Ovary (tissue), 9 donors: ENCODE results near the gene NPM1. TPM values are rescaled to one million over a fixed set of nuclear protein-coding genes. Genes with fewer than 3 reads are reported as not detected.

Experiments
- DNase-seq, 5 donors: peaks; one replicate each; pipeline ENCODE4 v3.0.0-alpha.2; 2019 to 2020
- H3K27ac ChIP-seq, 2 donors: fragments of 200-600 bp; one replicate each; pipeline versions ENCODE4 v1.5.1 to v1.8.0; 2019 to 2022
- H3K27me3 ChIP-seq: fragments of 200-600 bp; one replicate; pipeline ENCODE4 v1.8.0; 2022
- H3K36me3 ChIP-seq: fragments of 200-600 bp; sonication (generic); one replicate; pipeline ENCODE4 v1.5.1; 2019
- H3K4me1 ChIP-seq: one replicate; pipeline ENCODE4 v1.8.1; 2013; ENCODE audit warnings: mild to moderate bottlenecking, moderate library complexity; ENCODE audit not compliant: insufficient read depth
- H3K4me3 ChIP-seq: fragments of 200-600 bp; sonication (generic); one replicate; pipeline ENCODE4 v1.5.1; 2017
- H3K9me3 ChIP-seq, 2 donors: fragments of 200-600 bp in 1 of 2; sonication (generic) in 1 of 2; one replicate each; pipeline versions ENCODE4 v1.5.1 to v1.8.1; 2013 to 2019; ENCODE audit warnings: mild to moderate bottlenecking in 1 of 2, moderate library complexity in 1 of 2
- CTCF ChIP-seq, 3 donors: fragments of 450-650 bp in 2 of 3; fragments of 200-600 bp in 1 of 3; IDR thresholded peaks; one replicate each; pipeline versions ENCODE4 v1.5.1 to v1.8.0; 2016 to 2022; ENCODE audit warnings: antibody characterized with exemption in 3 of 3, mild to moderate bottlenecking in 1 of 3
- EP300 ChIP-seq: sonication (generic); formaldehyde crosslinking; IDR thresholded peaks from one replicate; pipeline ENCODE4 v1.6.1; 2017; ENCODE audit warnings: antibody characterized with exemption
- POLR2A ChIP-seq: fragments of 450-650 bp; IDR thresholded peaks from one replicate; pipeline ENCODE4 v1.6.1; 2017; ENCODE audit warnings: antibody characterized with exemption, mild to moderate bottlenecking, moderate library complexity
- WGBS, 3 donors: extraction: QIAGEN DNeasy Blood & Tissue Kit in 1 of 3; methylation state at CpG; one replicate each; pipeline versions ENCODE4 v1.1.5 to v1.1.7; 2013 to 2017; 5-methylcytosine and 5-hydroxymethylcytosine counted together
- intact Hi-C, 4 donors: fragments of 100-400 bp; cut with DNase I; formaldehyde crosslinking; loops; one replicate each; pipeline versions ENCODE4 v1.11.0 to v1.15.1; 2022 to 2023
- polyA plus RNA-seq, 2 donors: library from polyadenylated mRNA; stranded (reverse); fragments of 200-250 nt in 1 of 2; fragments of 350-450 nt in 1 of 2; fragmentation: Illumina TruSeq in 1 of 2; extraction: RNeasy Lipid Tissue Mini Kit (QIAGEN cat#74804) in 1 of 2; gene quantifications; one replicate each; pipeline ENCODE4 v1.2.3, GENCODE V29; 2013 to 2014
- total RNA-seq, 7 donors: library from RNA; depleted of rRNA in 2 of 7; stranded (reverse); fragments of >200 nt in 2 of 7; fragmentation: NEBNext Ultra II Directional in 3 of 7; extraction: Animal tissue kit (Norgen Biotek cat#: 25700) in 3 of 7; gene quantifications; one replicate each; pipeline versions ENCODE4 v1.1.0 to v1.2.4, GENCODE V29; 2016 to 2023
- donor health status: DM: no; HTN: no; CAD: no; lungs with moderate emphysema.
- donor health status: DM: no; HTN: no; CAD: no.
- donor health status: Bipolar disorder and iron deficiency.
- donor health status: DM: yes; HTN: yes; CAD: no.
- donor health status: DM: no; HTN: no; CAD: no.
- donor health status: DM: yes; HTN: yes; CAD: no.

The NPM1 gene
- total and polyA plus RNA-seq, 9 donors = 1,123 to 3,932 (median 1,741) TPM

- DNase-seq = no peak
- WGBS, 3 donors = 58 to 63% (median 63%) methylated on average over 6 of the region's 6 CpGs
Observed at GRCh38 chr5:171433352-171433698, 45.7 kb downstream of the NPM1 start.

GRCh38 chr5:171433982-171434676 is 46.5 kb downstream of the NPM1 start:
- WGBS, 3 donors = 93 to 98% (median 94%) methylated on average over 5 of the region's 5 CpGs
- H3K36me3 ChIP-seq = no peaks in the 10 kb centered on the region
- H3K9me3 ChIP-seq = no peaks in the 10 kb centered on the region
- no peak for DNase-seq
- TF ChIP-seq EP300 (no peak), POLR2A (no peak), CTCF (IDR thresholded peaks at IDR 0.05) (no peak)
- intact Hi-C loops = no loop called here
- no peak overlapping the region for H3K27ac ChIP-seq
- no peak overlapping the region for H3K4me3 ChIP-seq
- H3K27me3 ChIP-seq = no peaks in the 10 kb centered on the region
- H3K4me1 ChIP-seq = no peaks in the 10 kb centered on the region

More at GRCh38 chr5:171433352-171433698, 45.7 kb downstream of the NPM1 start:
- intact Hi-C loops = no loop called here
- TF ChIP-seq EP300 = no peak
- no peak for TF ChIP-seq CTCF (IDR thresholded peaks at IDR 0.05)
- no peak for TF ChIP-seq POLR2A
- H3K9me3 ChIP-seq = no peaks in the 10 kb centered on the region
- H3K27ac ChIP-seq = no peak overlapping the region
- no peak overlapping the region for H3K4me3 ChIP-seq
- H3K36me3 ChIP-seq = no peaks in the 10 kb centered on the region
- H3K27me3 ChIP-seq = no peaks in the 10 kb centered on the region
- no peaks in the 10 kb centered on the region for H3K4me1 ChIP-seq

- TF ChIP-seq EP300 (no peak), POLR2A (no peak), CTCF (IDR thresholded peaks at IDR 0.05) (no peak)
- no peaks in the 10 kb centered on the region for H3K36me3 ChIP-seq
- 92 to 95% (median 93%) methylated on average over 4 of the region's 4 CpGs for WGBS, 3 donors
- intact Hi-C loops = no loop called here
- H3K9me3 ChIP-seq = no peaks in the 10 kb centered on the region
- no peak overlapping the region for H3K27ac ChIP-seq
- DNase-seq = no peak
- H3K27me3 ChIP-seq = no peaks in the 10 kb centered on the region
- H3K4me1 ChIP-seq = no peaks in the 10 kb centered on the region
- no peak overlapping the region for H3K4me3 ChIP-seq
Observed at GRCh38 chr5:171434874-171435273, 47.2 kb downstream of the NPM1 start.

GRCh38 chr5:171435908-171436307 is 48.3 kb downstream of the NPM1 start:
- no peak for DNase-seq
- TF ChIP-seq EP300 (no peak), CTCF (IDR thresholded peaks at IDR 0.05) (no peak), POLR2A (no peak)
- no peak overlapping the region for H3K27ac ChIP-seq
- no peaks in the 10 kb centered on the region for H3K4me1 ChIP-seq
- no peaks in the 10 kb centered on the region for H3K27me3 ChIP-seq
- no peak overlapping the region for H3K4me3 ChIP-seq
- 93 to 94% (median 93%) methylated on average over 20 of the region's 20 CpGs for WGBS, 3 donors
- no peaks in the 10 kb centered on the region for H3K36me3 ChIP-seq
- no peaks in the 10 kb centered on the region for H3K9me3 ChIP-seq
- intact Hi-C loops = no loop called here
